Breast epithelium (tissue), 4 donors: ENCODE data around the gene EHMT1. TPM values are rescaled to one million over a fixed set of nuclear protein-coding genes. Genes with fewer than 3 reads are reported as not detected.

Experiments used
- DNase-seq, 2 donors: peaks; one replicate each; pipeline ENCODE4 v3.0.0-alpha.2; 2019; ENCODE audit warnings: low spot score in 2 of 2
- H3K27ac ChIP-seq, 2 donors: fragments of 200-600 bp; sonication (generic) in 1 of 2; one replicate each; pipeline ENCODE4 v1.5.1; 2016 to 2019; ENCODE audit warnings: mild to moderate bottlenecking in 1 of 2
- H3K27me3 ChIP-seq, 2 donors: fragments of 200-600 bp; sonication (generic) in 1 of 2; one replicate each; pipeline versions ENCODE4 v1.5.1 to v1.6.0; 2017 to 2019; ENCODE audit warnings: control low read depth in 1 of 2, mild to moderate bottlenecking in 1 of 2
- H3K36me3 ChIP-seq: fragments of 200-600 bp; one replicate; pipeline ENCODE4 v1.5.1; 2019
- H3K4me1 ChIP-seq, 2 donors: fragments of 200-600 bp; sonication (generic); one replicate each; pipeline ENCODE4 v1.5.1; 2016 to 2019; ENCODE audit warnings: control low read depth in 1 of 2
- H3K4me3 ChIP-seq, 3 donors: fragments of 200-600 bp; sonication (generic); 1 replicate in 2 of 3; 2 replicates in 1 of 3; pipeline ENCODE4 v1.5.1; 2016 to 2019; ENCODE audit warnings: mild to moderate bottlenecking in 3 of 3, moderate library complexity in 2 of 3
- H3K9me3 ChIP-seq, 2 donors: fragments of 200-600 bp; sonication (generic) in 1 of 2; one replicate each; pipeline ENCODE4 v1.5.1; 2016 to 2019; ENCODE audit warnings: control low read depth in 1 of 2
- CTCF ChIP-seq, 3 donors: fragments of 450-650 bp; IDR thresholded peaks; one replicate each; pipeline ENCODE4 v1.5.1; 2016 to 2017; ENCODE audit warnings: antibody characterized with exemption in 3 of 3, mild to moderate bottlenecking in 3 of 3, moderate library complexity in 3 of 3
- POLR2A ChIP-seq: fragments of 450-650 bp; IDR thresholded peaks from one replicate; pipeline ENCODE4 v1.6.1; 2016; ENCODE audit warnings: antibody characterized with exemption, mild to moderate bottlenecking, moderate library complexity
- POLR2AphosphoS5 ChIP-seq, 3 donors: sonication (generic); formaldehyde crosslinking; IDR thresholded peaks; one replicate each; pipeline ENCODE4 v1.6.1; 2017; ENCODE audit warnings: antibody characterized with exemption in 3 of 3
- intact Hi-C: fragments of 100-400 bp; cut with DNase I; formaldehyde crosslinking; loops from one replicate; pipeline ENCODE4 v1.15.1; 2023; ENCODE audit warnings: low total_unique reads
- total RNA-seq, 3 donors: library from RNA; depleted of rRNA; stranded (reverse); fragments of >200 nt; gene quantifications; one replicate each; pipeline ENCODE4 v1.1.0, GENCODE V29; 2016

The EHMT1 gene
- total RNA-seq, 3 donors from 2014 or later = 63.7 to 113 (median 91.2) TPM

- Histone ChIP-seq H3K27ac (no peak overlapping the region), H3K27me3 (no peaks in the 10 kb centered on the region), H3K4me1 (peaks cover 0 to 10% of the 10 kb centered on the region in 2 donors), H3K9me3 (no peaks in the 10 kb centered on the region), H3K4me3 (no peak overlapping the region), H3K36me3 (no peaks in the 10 kb centered on the region)
- TF ChIP-seq POLR2A (no peak), POLR2AphosphoS5 (IDR thresholded peaks at IDR 0.05) (no peak), CTCF (IDR thresholded peaks at IDR 0.05) (no peak)
- intact Hi-C loops = no loop called here
- no peak for DNase-seq
Measured at GRCh38 chr9:137630126-137630525, 11.3 kb downstream of the EHMT1 start.

- Histone ChIP-seq H3K9me3 (no peaks in the 10 kb centered on the region), H3K27me3 (no peaks in the 10 kb centered on the region), H3K27ac (peak overlapping the region in 1 of 2 donors; percentile 21), H3K4me1 (peaks cover 0 to 10% of the 10 kb centered on the region in 2 donors), H3K36me3 (no peaks in the 10 kb centered on the region), H3K4me3 (no peak overlapping the region)
- DNase-seq = no peak
- no peak for TF ChIP-seq CTCF (IDR thresholded peaks at IDR 0.05)
- no peak for TF ChIP-seq POLR2AphosphoS5 (IDR thresholded peaks at IDR 0.05)
- TF ChIP-seq POLR2A = no peak
- intact Hi-C loops = no loop called here
Measured at GRCh38 chr9:137630679-137631078, 11.9 kb downstream of the EHMT1 start.

- no peak overlapping the region for H3K4me3 ChIP-seq
- no peaks in the 10 kb centered on the region for H3K36me3 ChIP-seq
- H3K9me3 ChIP-seq = no peaks in the 10 kb centered on the region
- H3K27me3 ChIP-seq = no peaks in the 10 kb centered on the region
- intact Hi-C loops = no loop called here
- TF ChIP-seq POLR2A = no peak
- no peak for TF ChIP-seq CTCF (IDR thresholded peaks at IDR 0.05)
- TF ChIP-seq POLR2AphosphoS5 (IDR thresholded peaks at IDR 0.05) = no peak
- H3K27ac ChIP-seq = no peak overlapping the region
- no peak for DNase-seq
- H3K4me1 ChIP-seq = peaks cover 0 to 10% of the 10 kb centered on the region in 2 donors
Measured at GRCh38 chr9:137631345-137632229, 12.8 kb downstream of the EHMT1 start.

GRCh38 chr9:137632230-137633161 lies 13.7 kb downstream of the EHMT1 start:
- Histone ChIP-seq H3K9me3 (no peaks in the 10 kb centered on the region), H3K4me3 (peak overlapping the region in 1 of 3 donors; percentile 3), H3K4me1 (peaks cover 0 to 10% of the 10 kb centered on the region in 2 donors), H3K27me3 (no peaks in the 10 kb centered on the region), H3K36me3 (no peaks in the 10 kb centered on the region), H3K27ac (peak overlapping the region in 1 of 2 donors; percentile 7)
- TF ChIP-seq POLR2AphosphoS5 (IDR thresholded peaks at IDR 0.05) (no peak), POLR2A (no peak), CTCF (IDR thresholded peaks at IDR 0.05) (no peak)
- intact Hi-C loops = no loop called here
- DNase-seq = no peak
